COLO668 (cell line): ENCODE measurements around the gene THSD7A.

Source experiments
- DNase-seq: peaks from one replicate; lab custom pipeline; 2025; ENCODE audit not compliant: unreplicated experiment; lab: John Stamatoyannopoulos, UW

Gene THSD7A

DNA sequence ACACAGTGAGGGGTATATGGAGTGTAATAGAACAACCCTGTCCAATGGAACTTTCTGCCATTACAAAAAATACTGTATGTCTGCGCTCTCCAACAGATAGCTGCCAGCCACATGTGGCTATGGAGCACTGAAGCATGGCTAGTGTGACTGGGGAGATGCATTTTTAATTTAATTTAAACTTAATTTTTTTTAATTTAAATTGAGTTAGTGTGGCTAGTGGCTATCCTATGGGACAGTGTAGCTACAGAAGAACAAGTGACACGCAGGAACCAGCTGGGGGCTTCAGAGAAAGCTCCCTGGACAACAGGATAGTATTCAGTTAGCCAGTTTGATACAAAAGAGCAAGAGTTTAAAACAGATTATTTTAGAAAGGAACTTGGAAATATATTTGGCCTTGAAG is 408.0 kb downstream of the THSD7A start:
- DNase-seq, result no peak

DNA sequence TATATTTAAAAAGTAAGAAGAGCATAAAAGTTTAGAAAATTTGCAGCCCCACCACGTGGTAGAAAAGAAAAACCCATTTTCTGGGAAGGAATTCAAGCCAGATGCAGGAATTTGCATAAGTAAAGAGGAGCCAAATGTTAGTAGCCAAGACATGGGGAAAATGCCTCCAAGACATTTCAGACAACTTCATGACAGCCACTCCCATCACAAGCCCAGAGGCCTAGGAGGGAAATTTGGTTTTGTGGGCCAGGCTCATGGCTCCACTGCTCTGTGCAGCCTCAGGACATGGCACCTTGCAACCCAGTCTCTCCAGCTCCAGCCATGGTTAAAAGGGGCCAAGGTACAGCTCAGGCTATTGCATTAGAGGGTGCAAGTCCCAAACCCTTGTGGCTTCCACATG is 411.9 kb downstream of the THSD7A start:
- no peak for DNase-seq

DNA sequence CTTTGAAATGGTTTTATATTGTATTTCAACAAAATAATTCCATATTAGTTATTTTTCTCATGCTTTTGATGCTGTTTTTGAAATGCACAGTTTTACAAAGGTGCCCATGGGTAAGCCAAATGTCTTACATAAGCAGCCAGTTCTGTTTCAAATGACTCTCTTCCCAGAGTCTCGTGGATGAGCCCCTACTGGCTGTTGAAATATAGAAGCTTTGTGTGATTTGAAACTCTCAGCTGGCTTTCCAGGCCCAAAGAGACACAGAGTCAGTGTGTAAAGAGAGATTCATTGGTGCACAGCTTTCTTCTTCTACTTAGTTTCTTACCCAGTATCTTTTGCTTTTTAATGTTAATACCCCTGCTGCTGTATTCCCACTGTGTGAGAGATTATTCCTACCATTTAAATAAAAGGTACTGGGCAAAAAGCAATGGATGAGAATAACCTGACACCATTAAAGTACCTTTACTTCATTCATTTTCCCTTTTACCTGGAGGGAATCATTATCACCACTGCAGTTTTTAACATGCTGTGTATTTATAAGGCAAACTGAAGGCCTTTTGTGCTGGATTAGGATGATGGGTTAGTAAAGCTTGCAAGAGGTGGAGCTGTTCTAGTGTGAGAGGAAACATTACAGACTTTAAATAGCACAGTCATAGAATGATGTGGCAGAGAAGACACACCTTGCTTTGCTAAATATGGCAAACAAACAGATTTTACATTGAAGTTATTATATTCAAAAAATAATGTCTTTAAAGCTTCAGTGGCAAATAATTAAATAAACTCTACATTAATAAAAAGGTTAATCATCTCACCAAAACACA is 415.1 kb downstream of the THSD7A start:
- no peak for DNase-seq

DNA sequence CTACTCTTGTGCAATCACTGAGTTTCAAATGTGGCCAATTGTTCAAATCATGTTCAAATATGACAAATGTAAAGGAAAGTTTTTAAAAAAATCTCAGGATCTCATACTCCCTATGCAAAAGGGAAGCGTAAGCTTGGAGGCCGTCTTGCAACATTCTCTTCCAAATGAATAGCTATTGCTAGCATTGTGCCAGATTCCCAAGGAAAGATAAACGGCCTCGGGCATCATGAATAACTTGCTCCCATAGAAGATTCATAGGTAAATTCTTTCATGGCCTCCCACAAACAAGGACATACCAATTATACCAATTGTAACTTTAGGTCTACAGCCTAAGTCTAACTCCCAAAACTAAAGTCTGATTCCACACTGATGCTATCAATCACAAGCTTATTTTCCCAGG is 416.9 kb downstream of the THSD7A start:
- no peak for DNase-seq

GRCh38 chr7:11413901-11414300 is 418.1 kb downstream of the THSD7A start:
- no peak for DNase-seq

GRCh38 chr7:11412036-11412435 is 420.0 kb downstream of the THSD7A start:
- no peak for DNase-seq

DNA sequence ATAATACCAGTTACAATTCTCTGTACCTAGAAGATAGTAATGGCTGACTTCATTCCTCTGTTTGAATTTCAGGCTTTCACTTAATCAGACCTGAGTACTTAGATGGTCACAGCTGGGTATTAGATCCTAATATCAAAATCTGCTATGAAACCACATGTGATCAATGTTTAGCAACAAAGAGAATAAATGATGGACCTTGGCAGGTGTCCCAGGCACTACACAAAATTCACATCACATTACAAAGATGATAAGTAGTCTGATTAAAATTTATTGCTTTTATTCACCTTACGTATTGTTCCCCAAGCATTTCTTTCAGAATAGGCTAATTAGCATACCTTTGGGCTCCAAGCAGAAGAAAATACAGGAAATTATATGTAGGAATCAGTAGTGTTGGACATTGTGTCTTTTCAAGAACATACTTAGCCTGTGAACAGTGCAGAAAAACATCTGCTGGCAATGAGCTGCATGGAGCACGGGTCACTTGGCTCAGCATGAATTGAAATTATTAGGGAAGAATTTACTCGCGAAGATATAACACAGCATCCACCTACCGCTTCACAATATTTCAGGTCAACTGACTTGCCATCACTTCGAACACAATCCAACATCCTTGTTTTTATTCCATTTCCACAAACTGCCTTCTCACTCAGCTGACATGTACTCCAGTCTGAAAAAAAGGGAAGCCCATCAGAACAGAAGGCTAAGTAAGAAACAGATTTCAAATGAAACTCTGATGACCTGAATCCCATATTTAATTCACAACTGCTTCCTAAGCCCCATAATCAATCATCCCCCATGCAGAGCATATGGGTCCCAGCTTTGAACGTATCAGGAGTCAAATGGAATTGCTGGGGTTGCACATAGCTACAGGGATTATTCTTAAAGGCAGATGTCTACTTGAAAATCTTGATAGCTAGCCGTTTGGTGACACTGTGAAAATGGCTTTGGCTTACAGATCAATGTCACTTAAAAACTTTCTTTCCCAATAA is 421.0 kb downstream of the THSD7A start:
- DNase-seq, result no peak

GRCh38 chr7:11404355-11404754 is 427.6 kb downstream of the THSD7A start:
- no peak for DNase-seq

DNA sequence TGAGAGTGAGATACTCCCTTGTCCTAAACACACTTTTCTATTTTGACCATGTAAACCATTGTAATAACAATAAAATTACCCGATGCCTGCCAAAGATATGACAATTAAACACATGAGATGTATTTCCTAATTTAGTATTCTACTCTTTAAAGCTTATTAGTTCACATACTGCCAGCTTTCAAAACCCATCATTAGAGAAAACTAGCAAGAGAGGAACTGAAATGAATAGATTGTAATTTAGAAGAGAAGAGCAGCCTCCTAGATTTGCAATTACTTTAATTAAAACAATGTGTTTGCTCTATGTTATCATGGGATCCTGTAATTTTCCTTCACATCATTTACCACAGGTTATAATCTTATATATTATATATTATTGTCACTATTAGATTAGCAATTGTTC is 428.2 kb downstream of the THSD7A start:
- no peak for DNase-seq

- no peak for DNase-seq
Observed at GRCh38 chr7:11394438-11394837, 437.6 kb downstream of the THSD7A start.

GRCh38 chr7:11379641-11380040 is 452.4 kb downstream of the THSD7A start:
- DNase-seq, result no peak

- DNase-seq, result no peak
Observed at GRCh38 chr7:11376529-11376928, 455.5 kb downstream of the THSD7A start.

DNA sequence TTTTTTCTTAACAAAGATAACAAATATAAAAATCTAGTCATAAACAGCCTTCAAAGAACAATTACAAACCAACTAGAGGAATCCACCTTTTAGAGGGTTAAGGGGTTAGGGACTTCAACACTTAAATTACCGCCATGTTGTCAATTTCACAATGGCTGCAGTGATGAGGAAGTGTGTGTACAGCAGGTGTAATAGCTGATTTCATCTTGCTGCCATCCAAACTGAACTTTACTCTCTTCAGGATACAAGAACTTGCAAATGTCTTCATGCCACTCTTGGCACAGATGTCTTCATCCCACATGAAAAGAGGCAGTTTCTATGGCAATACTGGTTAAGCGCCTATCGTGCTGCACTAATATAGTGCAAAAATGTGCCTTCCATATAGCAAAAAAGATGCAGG is 457.4 kb downstream of the THSD7A start:
- DNase-seq, result no peak

DNA sequence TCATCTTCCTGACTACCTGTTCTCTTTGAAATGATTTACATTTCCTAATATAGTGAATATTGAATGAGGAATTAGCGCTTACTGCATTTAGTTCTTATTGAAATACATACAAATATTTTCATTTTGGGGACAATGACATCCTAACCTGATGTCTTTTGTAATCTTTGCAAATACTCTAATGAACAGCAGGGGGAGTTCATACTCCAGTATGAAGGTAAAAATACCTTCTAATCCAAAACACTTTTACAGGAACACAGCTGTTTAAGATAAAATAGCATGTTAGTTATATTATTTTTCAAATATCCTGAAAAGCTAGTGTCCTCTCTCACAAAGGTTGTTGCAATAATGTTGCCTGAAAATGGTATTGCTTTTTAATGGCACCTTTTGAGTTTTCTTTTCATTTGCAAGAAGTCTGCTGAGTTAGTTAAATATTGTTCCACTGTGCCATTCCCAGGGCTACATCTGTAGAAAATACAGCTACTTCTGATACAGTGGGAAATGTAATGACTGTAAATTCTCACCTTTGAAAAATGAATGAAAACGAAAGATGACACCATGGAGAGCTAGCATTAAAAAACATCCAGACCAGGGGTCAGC is 458.4 kb downstream of the THSD7A start:
- no peak for DNase-seq

- DNase-seq, result no peak
Observed at GRCh38 chr7:11369696-11370095, 462.3 kb downstream of the THSD7A start.

DNA sequence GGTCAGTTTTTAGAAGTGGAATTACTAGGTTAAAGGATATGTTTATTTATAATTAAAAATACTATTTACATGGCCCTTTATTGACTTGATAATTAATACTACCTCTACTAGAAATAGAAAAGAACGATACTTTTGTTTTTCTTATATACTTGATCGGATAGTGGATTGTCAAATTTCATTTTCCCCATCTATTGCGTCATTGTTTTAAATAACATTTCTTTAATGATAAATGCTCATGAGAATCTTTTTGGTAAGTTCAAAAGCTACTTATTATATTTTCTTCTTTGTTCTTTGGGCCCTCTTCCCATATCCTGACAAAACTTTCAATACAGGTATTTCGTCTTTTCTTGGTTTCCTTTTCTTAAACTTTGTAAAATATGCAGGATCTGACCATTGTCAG is 465.9 kb downstream of the THSD7A start:
- DNase-seq, result no peak

GRCh38 chr7:11358637-11359036 is 473.4 kb downstream of the THSD7A start:
- no peak for DNase-seq

GRCh38 chr7:11355399-11356005 is 476.5 kb downstream of the THSD7A start:
- no peak for DNase-seq

- DNase-seq, result no peak
Observed at GRCh38 chr7:11346302-11346701, 485.7 kb downstream of the THSD7A start.

GRCh38 chr7:11345621-11346020 is 486.4 kb downstream of the THSD7A start:
- no peak for DNase-seq

- DNase-seq, result no peak
Observed at GRCh38 chr7:11343818-11344413, 488.1 kb downstream of the THSD7A start.
